Lower leg skin (tissue), 3 donors: ENCODE results near the gene ANK3.

Source experiments
- POLR2A ChIP-seq, 2 donors: fragments of 450-650 bp; IDR thresholded peaks; one replicate each; pipeline ENCODE4 v1.6.1; 2016 to 2017; ENCODE audit warnings: antibody characterized with exemption in 2 of 2, mild to moderate bottlenecking in 1 of 2, moderate library complexity in 1 of 2
- TF ChIP-seq, protein P1 (sequence below), 3 donors: fragments of 450-650 bp; IDR thresholded peaks; one replicate each; pipeline ENCODE4 v1.5.1; 2016; ENCODE audit warnings: antibody characterized with exemption in 3 of 3, mild to moderate bottlenecking in 3 of 3, moderate library complexity in 2 of 3

DNA sequence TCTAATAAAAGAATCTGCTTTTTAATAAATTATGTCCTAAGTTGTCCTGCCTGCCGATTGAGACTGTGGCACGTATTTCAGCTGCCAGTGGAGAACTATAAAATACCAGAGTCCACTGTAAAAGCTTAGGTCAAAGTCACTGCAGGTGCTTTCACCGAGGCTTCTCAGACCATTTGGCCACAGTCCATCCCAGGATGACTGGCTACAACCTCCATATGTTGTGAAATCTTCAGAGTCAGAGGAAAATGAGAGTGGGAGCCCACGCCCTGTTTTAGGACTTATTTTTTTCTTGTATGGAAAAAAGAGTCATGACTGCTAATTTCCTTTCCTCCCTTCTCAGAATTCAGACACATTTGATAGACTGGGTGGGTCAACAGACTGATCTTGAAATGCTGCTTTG is 182.9 kb downstream of the ANK3 start:
- TF ChIP-seq, protein P1, sequence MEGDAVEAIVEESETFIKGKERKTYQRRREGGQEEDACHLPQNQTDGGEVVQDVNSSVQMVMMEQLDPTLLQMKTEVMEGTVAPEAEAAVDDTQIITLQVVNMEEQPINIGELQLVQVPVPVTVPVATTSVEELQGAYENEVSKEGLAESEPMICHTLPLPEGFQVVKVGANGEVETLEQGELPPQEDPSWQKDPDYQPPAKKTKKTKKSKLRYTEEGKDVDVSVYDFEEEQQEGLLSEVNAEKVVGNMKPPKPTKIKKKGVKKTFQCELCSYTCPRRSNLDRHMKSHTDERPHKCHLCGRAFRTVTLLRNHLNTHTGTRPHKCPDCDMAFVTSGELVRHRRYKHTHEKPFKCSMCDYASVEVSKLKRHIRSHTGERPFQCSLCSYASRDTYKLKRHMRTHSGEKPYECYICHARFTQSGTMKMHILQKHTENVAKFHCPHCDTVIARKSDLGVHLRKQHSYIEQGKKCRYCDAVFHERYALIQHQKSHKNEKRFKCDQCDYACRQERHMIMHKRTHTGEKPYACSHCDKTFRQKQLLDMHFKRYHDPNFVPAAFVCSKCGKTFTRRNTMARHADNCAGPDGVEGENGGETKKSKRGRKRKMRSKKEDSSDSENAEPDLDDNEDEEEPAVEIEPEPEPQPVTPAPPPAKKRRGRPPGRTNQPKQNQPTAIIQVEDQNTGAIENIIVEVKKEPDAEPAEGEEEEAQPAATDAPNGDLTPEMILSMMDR (IDR thresholded peaks at IDR 0.05): no peak
- TF ChIP-seq POLR2A (IDR thresholded peaks at IDR 0.05): no peak
